ENCODE measurements around the gene APBB1.
A peak's percentile ranks its signal among the peaks of the same experiment; 100 is the strongest.
"Not testable (repeated sequence)": the region's sequence is repeated elsewhere in the genome, so short reads cannot be mapped to it uniquely, and the experiment has no call there.

Gene APBB1

GRCh38 chr11:6417907-6418556 lies 862 bp downstream of the APBB1 start:
- no peak for DNase-seq (ENCODE audit: low read depth, low spot score)

- DNase-seq (ENCODE audit: low read depth, low spot score): no peak
These were observed 3.1 kb downstream of the APBB1 start for GRCh38 chr11:6415797-6416196.

GRCh38 chr11:6414874-6415328 lies 4.0 kb downstream of the APBB1 start:
- DNase-seq (ENCODE audit: low read depth, low spot score): no peak

- peak; percentile 40 for DNase-seq (ENCODE audit: low read depth, low spot score)
These were observed 5.1 kb downstream of the APBB1 start for GRCh38 chr11:6413791-6414201.

GRCh38 chr11:6411594-6412031 lies 7.3 kb downstream of the APBB1 start:
- DNase-seq (ENCODE audit: low read depth, low spot score): no peak

GRCh38 chr11:6410695-6411430 lies 8.0 kb downstream of the APBB1 start:
- DNase-seq (ENCODE audit: low read depth, low spot score): no peak

GRCh38 chr11:6406370-6406769 lies 12.5 kb downstream of the APBB1 start:
- DNase-seq (ENCODE audit: low read depth, low spot score): no peak

GRCh38 chr11:6405846-6406245 lies 13.0 kb downstream of the APBB1 start:
- DNase-seq (ENCODE audit: low read depth, low spot score): no peak

- no peak for DNase-seq (ENCODE audit: low read depth, low spot score)
These were observed 13.7 kb downstream of the APBB1 start for GRCh38 chr11:6405052-6405667.

- no peak for DNase-seq (ENCODE audit: low read depth, low spot score)
These were observed 14.4 kb downstream of the APBB1 start for GRCh38 chr11:6404342-6405051.

- DNase-seq (ENCODE audit: low read depth, low spot score): no peak
These were observed 15.4 kb downstream of the APBB1 start for GRCh38 chr11:6403539-6403938.

GRCh38 chr11:6402561-6402981 lies 16.3 kb downstream of the APBB1 start:
- DNase-seq (ENCODE audit: low read depth, low spot score): peak; percentile 55

- DNase-seq (ENCODE audit: low read depth, low spot score): no peak
These were observed 16.8 kb downstream of the APBB1 start for GRCh38 chr11:6402061-6402470.

- DNase-seq (ENCODE audit: low read depth, low spot score): no peak
These were observed 17.4 kb downstream of the APBB1 start for GRCh38 chr11:6401464-6401863.

- DNase-seq (ENCODE audit: low read depth, low spot score): no peak
These were observed 18.2 kb downstream of the APBB1 start for GRCh38 chr11:6400431-6401345.

- DNase-seq (ENCODE audit: low read depth, low spot score): no peak
These were observed 21.3 kb downstream of the APBB1 start for GRCh38 chr11:6397636-6398035.

- no peak for DNase-seq (ENCODE audit: low read depth, low spot score)
These were observed 21.7 kb downstream of the APBB1 start for GRCh38 chr11:6397156-6397555.

- DNase-seq (ENCODE audit: low read depth, low spot score): no peak
These were observed 23.3 kb downstream of the APBB1 start for GRCh38 chr11:6395470-6396060.

- DNase-seq (ENCODE audit: low read depth, low spot score): no peak
These were observed 24.8 kb downstream of the APBB1 start for GRCh38 chr11:6393989-6394670.

- not testable (repeated sequence) for DNase-seq (ENCODE audit: low read depth, low spot score)
These were observed 26.6 kb downstream of the APBB1 start for GRCh38 chr11:6392251-6392650.
